ENCODE data around the gene CDH11. TPM values are rescaled to one million over a fixed set of nuclear protein-coding genes. Genes with fewer than 3 reads are reported as not detected.
A peak's percentile ranks its signal among the peaks of the same experiment; 100 is the strongest.

CDH11 gene
- total RNA-seq, 1 experiment from 2014 or later = 46.9 TPM

GRCh38 chr16:65024767-65025178 lies 97.1 kb downstream of the CDH11 start:
- DNase-seq (ENCODE audit: low read depth) = peak; percentile 8

DNA sequence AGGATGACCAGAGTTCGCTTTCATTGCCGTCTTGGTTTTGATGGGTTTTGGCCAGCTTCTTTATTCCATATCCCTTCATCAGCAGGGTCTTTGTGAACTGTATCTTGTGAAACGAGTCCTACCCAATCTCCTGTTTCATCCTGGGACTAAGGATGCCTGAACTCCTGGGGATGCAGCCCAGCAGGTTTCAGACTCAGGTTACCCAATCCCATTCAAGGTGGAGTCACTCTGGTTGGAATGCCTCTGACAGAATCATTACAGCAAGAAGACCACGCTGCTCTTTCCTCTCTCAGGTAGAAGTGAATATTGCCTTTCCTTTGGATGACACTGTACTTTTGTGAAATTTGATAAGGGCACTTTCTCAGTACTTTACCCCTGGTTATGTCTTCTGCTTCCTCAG lies 98.1 kb downstream of the CDH11 start:
- DNase-seq (ENCODE audit: low read depth) = no peak

DNA sequence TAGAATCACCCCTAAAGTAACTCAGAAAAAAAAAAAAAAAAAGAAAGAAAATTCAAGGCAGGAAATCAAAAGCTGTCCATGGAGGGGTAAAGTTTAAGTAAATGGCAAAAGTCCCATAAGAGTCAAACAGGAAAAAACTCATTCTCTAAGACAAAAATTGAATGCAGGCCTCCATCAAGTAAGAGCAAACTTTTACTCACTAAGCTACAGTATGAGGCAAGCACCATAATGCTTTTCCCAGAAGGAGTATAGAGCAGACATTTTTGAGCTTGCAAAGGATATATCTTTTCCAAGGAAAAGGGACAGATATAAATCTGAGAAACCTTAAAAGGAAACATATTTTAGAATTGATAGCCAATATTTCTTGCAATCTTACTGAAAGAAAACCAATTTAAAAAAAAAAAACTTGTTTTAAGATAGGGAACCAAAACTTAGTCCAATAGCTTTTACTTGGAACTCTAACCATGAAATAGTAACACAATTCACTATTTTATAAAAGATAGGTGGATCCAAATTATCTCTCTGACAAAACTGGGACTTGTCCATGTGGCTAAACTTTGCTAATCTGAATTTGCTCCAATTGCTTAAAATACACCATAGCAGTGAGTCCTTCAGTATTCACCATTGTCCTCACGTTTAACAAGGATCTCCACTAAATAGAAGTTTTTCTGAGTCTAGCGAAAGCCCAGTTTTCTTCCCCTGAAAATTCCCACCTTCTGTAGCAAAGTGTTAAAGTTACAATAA lies 99.8 kb downstream of the CDH11 start:
- DNase-seq (ENCODE audit: low read depth) = no peak

DNA sequence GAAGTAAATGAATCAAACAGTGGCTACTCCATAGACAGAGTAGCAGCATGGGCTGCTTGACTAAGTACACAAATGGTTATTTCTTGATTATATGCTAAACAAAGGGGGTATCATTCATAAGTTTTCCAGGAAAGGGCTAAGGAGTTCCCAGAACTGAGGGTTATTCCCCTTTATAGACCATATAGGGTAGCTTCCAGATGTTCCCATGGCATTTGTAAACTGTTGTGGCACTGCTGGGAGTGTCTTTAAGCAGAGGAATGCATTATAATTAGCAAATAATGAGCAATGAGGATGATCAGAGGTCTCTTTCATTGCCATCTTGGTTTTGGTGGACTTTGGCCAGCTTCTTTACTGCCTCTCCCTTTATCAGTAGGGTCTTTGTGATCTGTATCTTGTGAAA lies 105.1 kb downstream of the CDH11 start:
- DNase-seq (ENCODE audit: low read depth) = no peak

GRCh38 chr16:65015599-65015998 lies 106.3 kb downstream of the CDH11 start:
- no peak for DNase-seq (ENCODE audit: low read depth)

GRCh38 chr16:65012357-65012756 lies 109.5 kb downstream of the CDH11 start:
- DNase-seq (ENCODE audit: low read depth) = no peak

DNA sequence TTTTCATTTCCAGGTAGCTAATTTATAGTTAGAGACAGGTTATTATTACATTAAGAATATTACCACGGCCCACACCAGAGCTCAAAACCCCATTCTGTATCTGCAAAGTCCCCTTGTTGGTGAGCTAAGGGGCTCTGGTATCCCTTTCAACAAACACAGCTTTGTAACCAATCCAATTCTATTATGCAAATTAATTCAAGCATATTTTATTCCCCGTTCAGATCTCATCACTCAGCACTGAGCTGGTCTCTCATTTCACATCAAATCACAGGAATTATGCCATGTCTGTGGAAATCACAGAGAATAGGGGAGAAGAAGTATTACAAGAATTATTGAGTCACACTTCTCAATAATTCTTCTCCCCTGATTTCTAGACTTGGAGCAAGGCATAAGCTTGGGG lies 111.7 kb downstream of the CDH11 start:
- DNase-seq (ENCODE audit: low read depth) = no peak

- DNase-seq (ENCODE audit: low read depth) = no peak
Measured at GRCh38 chr16:65005696-65006095, 116.2 kb downstream of the CDH11 start.

- no peak for DNase-seq (ENCODE audit: low read depth)
Measured at GRCh38 chr16:65004570-65004969, 117.3 kb downstream of the CDH11 start.

GRCh38 chr16:65003621-65004020 lies 118.2 kb downstream of the CDH11 start:
- no peak for DNase-seq (ENCODE audit: low read depth)

GRCh38 chr16:65002265-65002664 lies 119.6 kb downstream of the CDH11 start:
- peak; percentile 44 for DNase-seq (ENCODE audit: low read depth)

DNA sequence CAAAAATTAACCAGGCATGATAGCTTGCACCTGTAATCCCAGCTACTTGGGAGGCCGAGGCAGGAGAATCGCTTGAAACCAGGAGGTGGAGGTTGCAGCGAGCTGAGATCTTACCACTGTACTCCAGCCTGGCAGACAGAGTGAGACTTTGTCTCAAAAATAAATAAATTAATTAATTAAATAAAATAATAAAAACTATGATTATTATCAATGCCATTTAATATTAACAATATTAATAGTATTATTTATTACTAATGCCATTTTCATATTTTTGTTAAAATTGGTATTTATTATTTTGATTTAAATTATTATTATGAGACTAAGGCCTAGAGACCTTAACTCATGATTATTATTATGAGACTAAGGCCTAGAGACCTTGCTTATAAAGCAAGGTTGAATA lies 121.2 kb downstream of the CDH11 start:
- no peak for DNase-seq (ENCODE audit: low read depth)

GRCh38 chr16:64997751-64998150 lies 124.1 kb downstream of the CDH11 start:
- no peak for DNase-seq (ENCODE audit: low read depth)

DNA sequence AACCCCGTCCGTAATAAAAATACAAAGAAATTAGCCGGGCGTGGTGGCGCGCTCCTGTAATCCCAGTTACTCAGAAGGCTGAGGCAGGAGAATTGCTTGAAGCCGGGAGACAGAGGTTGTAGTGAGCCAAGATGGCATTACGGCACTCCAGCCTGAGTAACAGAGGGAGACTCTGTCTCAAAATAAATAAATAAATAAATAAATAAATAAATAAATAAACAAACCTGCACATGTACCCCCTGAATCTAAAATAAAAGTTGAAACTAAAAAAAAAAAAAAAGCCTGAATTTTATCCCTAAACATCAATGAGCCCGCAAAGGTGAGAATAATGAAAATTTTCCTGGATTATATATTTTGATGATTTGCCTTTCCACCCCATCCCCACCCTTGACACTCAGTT lies 124.7 kb downstream of the CDH11 start:
- DNase-seq (ENCODE audit: low read depth) = no peak

DNA sequence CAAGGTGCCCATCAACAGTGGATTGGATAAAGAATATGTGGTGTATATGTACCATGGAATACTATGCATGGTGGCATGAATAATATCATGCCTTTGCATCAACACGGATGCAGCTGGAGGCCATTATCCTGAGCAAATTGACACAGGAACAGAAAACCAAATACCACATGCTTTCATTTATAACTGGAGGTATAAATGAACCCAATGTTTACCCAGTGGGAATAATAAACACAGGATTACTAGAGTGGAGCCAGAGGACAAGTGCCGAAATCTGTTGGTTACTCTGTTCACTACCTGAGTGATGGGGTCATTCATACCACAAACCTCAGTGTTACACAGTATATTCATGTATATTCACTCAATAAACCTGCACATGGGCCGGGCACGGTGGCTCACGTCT lies 125.2 kb downstream of the CDH11 start:
- DNase-seq (ENCODE audit: low read depth) = no peak

DNA sequence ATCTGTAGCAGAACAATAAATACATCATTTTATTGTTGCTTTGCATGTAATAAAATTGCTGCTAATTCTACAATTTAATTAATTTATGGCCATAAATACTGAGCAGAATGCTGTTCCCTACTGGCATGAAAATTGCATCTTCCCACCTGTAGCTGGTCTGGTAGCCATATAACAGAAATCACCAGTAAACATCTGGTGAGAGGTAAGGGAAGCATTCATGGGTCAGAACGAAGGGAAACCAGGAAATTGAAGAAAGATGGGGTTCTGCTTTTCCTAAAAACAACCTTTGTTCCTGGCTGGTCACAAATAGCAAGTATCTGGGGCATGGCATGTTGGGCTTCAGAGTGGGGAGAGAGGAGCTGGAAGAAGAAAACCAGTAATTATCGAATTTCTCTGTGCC lies 128.4 kb downstream of the CDH11 start:
- no peak for DNase-seq (ENCODE audit: low read depth)

DNA sequence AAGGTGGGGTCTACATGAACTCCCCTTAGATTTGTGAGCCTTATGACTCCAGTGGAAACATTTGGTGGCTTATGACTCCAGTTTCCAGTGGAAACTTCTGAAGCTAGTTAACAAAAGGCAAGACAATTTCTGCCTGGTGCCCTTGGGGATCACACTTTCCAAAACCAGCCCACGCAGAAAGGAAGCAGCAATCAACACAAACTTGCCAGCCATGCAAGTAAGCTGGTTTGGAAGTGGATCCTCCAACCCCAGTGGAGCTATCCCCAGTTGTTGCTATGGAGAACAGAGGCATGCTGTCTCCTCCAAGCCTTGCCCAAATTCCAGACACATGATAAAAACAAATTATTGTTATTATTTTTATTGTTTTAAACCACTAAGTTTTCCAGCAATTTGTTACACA lies 130.9 kb downstream of the CDH11 start:
- no peak for DNase-seq (ENCODE audit: low read depth)

- DNase-seq (ENCODE audit: low read depth) = no peak
Measured at GRCh38 chr16:64990101-64990500, 131.8 kb downstream of the CDH11 start.

DNA sequence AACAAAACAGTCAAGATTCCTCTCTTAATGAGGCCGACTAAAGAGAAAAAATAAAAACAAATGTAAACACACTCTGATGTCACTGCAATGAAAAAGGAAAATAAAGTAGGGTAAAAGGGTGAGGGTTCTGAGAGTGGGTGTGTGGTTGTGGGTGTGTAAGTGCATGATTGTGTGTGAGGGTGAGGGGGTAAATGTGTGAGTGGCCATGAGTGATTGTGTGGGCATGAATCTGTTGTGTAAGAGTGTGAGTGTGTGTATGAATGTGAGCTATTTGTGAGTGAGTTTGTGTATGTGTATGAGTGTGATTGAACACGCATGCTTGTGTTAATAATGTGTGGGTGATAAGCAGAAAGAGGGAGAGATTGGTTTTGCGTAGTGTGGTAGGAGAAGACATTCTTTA lies 132.8 kb downstream of the CDH11 start:
- no peak for DNase-seq (ENCODE audit: low read depth)

DNA sequence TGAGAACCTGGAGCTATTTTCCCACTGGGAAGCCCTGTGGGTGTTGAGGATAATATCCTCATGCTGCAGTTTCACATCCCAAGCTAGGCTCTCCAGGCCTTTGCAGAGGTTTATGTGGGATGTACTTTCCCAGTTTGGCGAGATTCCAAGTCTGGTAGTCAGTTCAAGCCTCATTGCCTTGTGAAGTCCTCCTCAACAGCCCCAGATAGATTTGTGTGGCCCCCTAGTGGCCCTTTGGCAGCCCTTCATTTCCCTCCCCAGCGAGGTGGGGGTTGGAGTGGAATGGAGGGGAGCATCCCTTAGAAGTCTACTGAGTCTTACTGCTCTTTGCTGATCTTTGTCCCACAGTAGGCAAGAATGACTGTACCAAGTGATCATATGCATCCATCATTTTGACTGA lies 137.9 kb downstream of the CDH11 start:
- peak; percentile 78 for DNase-seq (ENCODE audit: low read depth)

DNA sequence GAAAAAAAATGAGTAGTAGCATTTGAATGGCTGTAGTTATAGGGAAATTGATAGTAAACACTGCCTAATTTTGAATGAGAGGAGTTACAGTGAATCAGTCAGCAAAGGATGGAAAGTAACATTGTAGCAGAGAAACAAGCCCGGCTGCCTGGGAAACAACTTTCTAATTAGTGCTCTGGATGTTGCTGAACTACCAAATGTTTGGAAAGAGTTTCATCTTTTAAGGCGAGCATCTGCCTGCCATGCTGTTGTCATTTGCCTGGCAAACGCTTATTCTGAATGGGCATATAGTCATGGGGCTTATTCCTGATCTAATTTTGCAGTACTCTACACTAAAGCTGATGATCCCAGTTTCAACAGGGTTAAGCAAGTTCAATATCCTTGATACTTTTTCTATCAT lies 138.6 kb downstream of the CDH11 start:
- no peak for DNase-seq (ENCODE audit: low read depth)

DNA sequence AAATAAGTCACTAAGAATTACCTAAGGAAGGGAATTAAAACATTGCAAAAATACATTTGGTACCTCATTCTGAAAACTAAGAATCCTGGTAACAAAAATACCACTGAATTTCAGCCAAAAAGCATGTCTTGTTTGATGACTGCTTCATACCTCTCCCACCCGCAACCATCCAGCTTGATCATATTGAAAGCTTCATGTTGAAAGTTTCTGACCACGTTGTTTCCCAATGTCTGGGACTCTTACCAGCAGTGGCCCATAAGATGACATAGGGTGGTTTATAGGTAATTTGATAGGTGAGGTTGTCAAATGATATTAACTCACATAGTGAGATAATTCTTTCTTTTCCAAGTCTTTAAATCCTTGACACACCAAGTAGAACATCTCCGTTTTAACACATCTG lies 139.3 kb downstream of the CDH11 start:
- no peak for DNase-seq (ENCODE audit: low read depth)

GRCh38 chr16:64981568-64982281 lies 140.1 kb downstream of the CDH11 start:
- DNase-seq (ENCODE audit: low read depth) = no peak
